IMR-90 (cell line): Measurements from ENCODE around the gene TMEM260. TPM values are rescaled to one million over a fixed set of nuclear protein-coding genes. Genes with fewer than 3 reads are reported as not detected.

ENCODE experiments used
- ATAC-seq: fragments of 200-7000 bp; cut with Tn5 transposase; 2 replicates; pipeline ENCODE4 v1.9.1; 2020; ENCODE audit warnings: low read depth, mild to moderate bottlenecking, moderate library complexity
- BruUV-seq: library from RNA; stranded (reverse); fragments of 400-500 nt; replicated peaks from 2 replicates; lab custom pipeline; 2021; lab: Mats Ljungman, UMichigan
- CTCF ChIA-PET: fragments of 300-600 bp; formaldehyde crosslinking; extraction: SDS; loops from one replicate; lab custom pipeline; 2021; ENCODE audit warnings: antibody characterized with exemption; lab: Yijun Ruan, JAX
- POLR2A ChIA-PET: fragments of 300-600 bp; sonication (Branson Sonifier 250); formaldehyde crosslinking; loops from one replicate; lab custom pipeline; 2022; ENCODE audit warnings: antibody characterized with exemption; ENCODE audit not compliant: unreplicated experiment; lab: Charles Lee
- DNase-seq: peaks from one replicate; pipeline ENCODE4 v3.0.0; 2013
- H2AFZ ChIP-seq: replicated peaks from 2 replicates; pipeline ENCODE3; 2013; ENCODE audit warnings: low read length, mild to moderate bottlenecking; ENCODE audit not compliant: poor library complexity
- H2AK5ac ChIP-seq: 2 replicates; pipeline ENCODE4 v1.6.1; 2013; ENCODE audit warnings: low read depth, low read length, inconsistent platforms
- H2AK9ac ChIP-seq: replicated peaks from 2 replicates; pipeline ENCODE3; 2013; ENCODE audit warnings: mild to moderate bottlenecking, low read depth, low read length, moderate library complexity; ENCODE audit not compliant: poor library complexity
- H2BK120ac ChIP-seq: 2 replicates; pipeline ENCODE4 v1.6.1; 2013; ENCODE audit warnings: low read depth, low read length, inconsistent platforms
- H2BK15ac ChIP-seq: 3 replicates; pipeline ENCODE4 v1.6.1; 2013; ENCODE audit warnings: low read depth, low read length, inconsistent platforms
- H2BK20ac ChIP-seq: 2 replicates; pipeline ENCODE4 v1.6.1; 2013; ENCODE audit warnings: low read depth, mild to moderate bottlenecking, inconsistent platforms, low read length, moderate library complexity
- H2BK5ac ChIP-seq: 2 replicates; pipeline ENCODE4 v1.6.1; 2013; ENCODE audit warnings: mild to moderate bottlenecking, low read depth, low read length, inconsistent platforms; ENCODE audit not compliant: poor library complexity, severe bottlenecking
- H3K14ac ChIP-seq: replicated peaks from 2 replicates; pipeline ENCODE4 v1.6.1; 2013; ENCODE audit warnings: low read depth, low read length, inconsistent platforms
- H3K18ac ChIP-seq: 2 replicates; pipeline ENCODE4 v1.6.1; 2013; ENCODE audit warnings: low read depth, low read length, control low read depth
- H3K23ac ChIP-seq: 2 replicates; pipeline ENCODE4 v1.6.1; 2013; ENCODE audit warnings: low read depth, low read length, inconsistent platforms
- H3K27ac ChIP-seq: 2 replicates; pipeline ENCODE4 v1.5.1; 2013; ENCODE audit warnings: mild to moderate bottlenecking, control low read depth, low read length; ENCODE audit not compliant: insufficient read depth
- H3K27me3 ChIP-seq: 2 replicates; pipeline ENCODE4 v1.6.1; 2013; ENCODE audit warnings: low read length; ENCODE audit not compliant: control insufficient read depth, insufficient read depth
- H3K36me3 ChIP-seq: 2 replicates; pipeline ENCODE4 v1.6.1; 2013; ENCODE audit warnings: low read length, mixed read lengths; ENCODE audit not compliant: control insufficient read depth, insufficient read depth
- H3K4ac ChIP-seq: 2 replicates; pipeline ENCODE4 v1.6.1; 2013; ENCODE audit warnings: low read depth, low read length, inconsistent platforms
- H3K4me1 ChIP-seq: 2 replicates; pipeline ENCODE4 v1.6.1; 2013; ENCODE audit warnings: low read length, mixed read lengths; ENCODE audit not compliant: control insufficient read depth, insufficient read depth
- H3K4me2 ChIP-seq: 2 replicates; pipeline ENCODE4 v1.6.1; 2013; ENCODE audit warnings: low read depth, mild to moderate bottlenecking, control low read depth, low read length, moderate library complexity
- H3K4me3 ChIP-seq: 2 replicates; pipeline ENCODE4 v1.5.1; 2013; ENCODE audit warnings: low read depth, mild to moderate bottlenecking, control low read depth, low read length, moderate library complexity; ENCODE audit not compliant: insufficient read depth
- H3K56ac ChIP-seq: 2 replicates; pipeline ENCODE4 v1.6.1; 2013; ENCODE audit warnings: low read length, inconsistent platforms; ENCODE audit not compliant: insufficient read depth; ENCODE audit errors: extremely low read depth
- H3K79me1 ChIP-seq, 2 experiments: 2 replicates each; pipeline ENCODE4 v1.6.1; 2013; ENCODE audit warnings: low read length in 2 of 2, inconsistent platforms in 1 of 2, low read depth in 1 of 2
- H3K9ac ChIP-seq: 2 replicates; pipeline ENCODE4 v1.6.1; 2013; ENCODE audit warnings: low read depth, low read length, control low read depth
- H3K9me1 ChIP-seq: 2 replicates; pipeline ENCODE4 v1.6.1; 2013; ENCODE audit warnings: low read length, inconsistent platforms; ENCODE audit not compliant: insufficient read depth
- H3K9me3 ChIP-seq: 2 replicates; pipeline ENCODE4 v1.6.1; 2013; ENCODE audit warnings: low read length; ENCODE audit not compliant: control insufficient read depth, insufficient read depth
- H4K20me1 ChIP-seq: 2 replicates; pipeline ENCODE4 v1.6.1; 2013; ENCODE audit warnings: low read length, inconsistent platforms; ENCODE audit not compliant: insufficient read depth
- H4K5ac ChIP-seq: 2 replicates; pipeline ENCODE4 v1.6.1; 2013; ENCODE audit warnings: mild to moderate bottlenecking, low read depth, low read length, control low read depth
- H4K8ac ChIP-seq, 2 experiments: 2 replicates each; pipeline ENCODE4 v1.6.1; 2013; ENCODE audit warnings: low read depth in 2 of 2, low read length in 2 of 2, control low read depth in 1 of 2, inconsistent platforms in 1 of 2
- H4K91ac ChIP-seq: 2 replicates; pipeline ENCODE4 v1.6.1; 2013; ENCODE audit warnings: low read depth, low read length, inconsistent platforms; ENCODE audit not compliant: insufficient read depth
- BHLHE40 ChIP-seq: fragments of 150-350 bp; IDR thresholded peaks from 2 replicates; pipeline ENCODE4 v1.6.1; 2016; ENCODE audit warnings: mild to moderate bottlenecking, low read depth, low read length
- CEBPB ChIP-seq: IDR thresholded peaks from 2 replicates; pipeline ENCODE4 v1.6.1; 2012; ENCODE audit warnings: low read depth, low read length, improper control_type of control experiment
- CHD1 ChIP-seq: IDR thresholded peaks from 2 replicates; pipeline ENCODE4 v1.6.1; 2012; ENCODE audit warnings: low read depth, low read length, improper control_type of control experiment
- CTCF ChIP-seq: conservative IDR thresholded peaks from 2 replicates; pipeline ENCODE4 v1.5.1; 2012; ENCODE audit warnings: mild to moderate bottlenecking, low read depth, low read length, improper control_type of control experiment
- ELK1 ChIP-seq: fragments of 150-350 bp; IDR thresholded peaks from 2 replicates; pipeline ENCODE4 v1.6.1; 2016; ENCODE audit warnings: low read depth, mild to moderate bottlenecking, low read length, moderate library complexity, borderline replicate concordance
- FOS ChIP-seq: fragments of 150-350 bp; IDR thresholded peaks from 2 replicates; pipeline ENCODE4 v1.6.1; 2016; ENCODE audit warnings: low read depth, low read length
- MAFK ChIP-seq: IDR thresholded peaks from 2 replicates; pipeline ENCODE4 v1.6.1; 2012; ENCODE audit warnings: low read depth, low read length, improper control_type of control experiment
- MAZ ChIP-seq: IDR thresholded peaks from 2 replicates; pipeline ENCODE4 v1.6.1; 2012; ENCODE audit warnings: low read depth, mild to moderate bottlenecking, low read length, improper control_type of control experiment, moderate library complexity, borderline replicate concordance
- MXI1 ChIP-seq: IDR thresholded peaks from 2 replicates; pipeline ENCODE4 v1.6.1; 2012; ENCODE audit warnings: low read depth, mild to moderate bottlenecking, low read length, moderate library complexity, borderline replicate concordance
- NFE2L2 ChIP-seq: fragments of 150-350 bp; IDR thresholded peaks from 2 replicates; pipeline ENCODE4 v1.6.1; 2016; ENCODE audit warnings: low read depth, mild to moderate bottlenecking, low read length
- POLR2A ChIP-seq: IDR thresholded peaks from 2 replicates; pipeline ENCODE4 v1.6.1; 2012; ENCODE audit warnings: mild to moderate bottlenecking, low read depth, low read length
- RAD21 ChIP-seq: IDR thresholded peaks from 2 replicates; pipeline ENCODE4 v1.6.1; 2012; ENCODE audit warnings: low read length, improper control_type of control experiment
- RCOR1 ChIP-seq: IDR thresholded peaks from 2 replicates; pipeline ENCODE4 v1.6.1; 2012; ENCODE audit warnings: mild to moderate bottlenecking, low read length, improper control_type of control experiment; ENCODE audit not compliant: insufficient replicate concordance
- RFX5 ChIP-seq: IDR thresholded peaks from 2 replicates; pipeline ENCODE4 v1.8.0; 2012; ENCODE audit warnings: low read depth, mild to moderate bottlenecking, low read length, moderate library complexity
- SMC3 ChIP-seq: fragments of 150-350 bp; IDR thresholded peaks from 2 replicates; pipeline ENCODE4 v1.6.1; 2016; ENCODE audit warnings: low read depth, mild to moderate bottlenecking, antibody characterized with exemption, low read length, moderate library complexity
- USF2 ChIP-seq: fragments of 150-350 bp; IDR thresholded peaks from 2 replicates; pipeline ENCODE4 v1.6.1; 2017; ENCODE audit warnings: mild to moderate bottlenecking, antibody characterized with exemption, low read length, low read depth
- WGBS, 2 experiments: methylation state at CpG; one replicate each; pipeline versions ENCODE4 v1.1.5 to v1.1.7; 2013; ENCODE audit warnings: missing lambda C conversion rate in 2 of 2; ENCODE audit not compliant: insufficient read length in 1 of 2; ENCODE audit errors: extremely low coverage in 2 of 2; 5-methylcytosine and 5-hydroxymethylcytosine counted together
- dilution Hi-C: fragments of 300-500 bp; cut with HindIII; formaldehyde crosslinking; loops from one replicate; pipeline ENCODE4 v1.14.3; 2018; ENCODE audit warnings: low sequenced_read_pairs; ENCODE audit not compliant: unreplicated experiment
- in situ Hi-C: fragments of 300-500 bp; cut with MboI; formaldehyde crosslinking; loops from 3 replicates; pipeline ENCODE4 v1.14.3; 2019; ENCODE audit warnings: low sequenced_read_pairs, inconsistent platforms, mixed read lengths
- intact Hi-C: fragments of 100-400 bp; cut with micrococcal nuclease; formaldehyde crosslinking; loops from 2 replicates; pipeline ENCODE4 v1.10.0; 2022
- polyA plus RNA-seq, 3 experiments: library from polyadenylated mRNA; depleted of rRNA; stranded (reverse); fragments of >200 nt; gene quantifications; 2 replicates each; pipeline ENCODE4 v1.2.3, GENCODE V29; 2012; ENCODE audit warnings: low replicate concordance in 1 of 3
- total RNA-seq: library from RNA; depleted of rRNA; stranded (reverse); fragments of >200 nt; gene quantifications from 2 replicates; pipeline ENCODE4 v1.2.3, GENCODE V29; 2012

TMEM260 gene
- total and polyA plus RNA-seq, 2 of the 4 experiments (the other 2 are of a cell fraction): 6.4 to 11.5 TPM

- no peak overlapping the region for H2AFZ ChIP-seq
- no peak overlapping the region for H3K4ac ChIP-seq
- 0 out of 4 replicates have a peak, but pooled peaks cover 0 to 2% of the 10 kb centered on the region in 2 experiments for H3K79me1 ChIP-seq
- intact Hi-C loops: no loop called here
- H3K9ac ChIP-seq: no peak overlapping the region
- H2AK5ac ChIP-seq: no peak overlapping the region
- H3K27me3 ChIP-seq: no peaks in the 10 kb centered on the region
- no TSS peak for BruUV-seq
- H2BK120ac ChIP-seq: no peak overlapping the region
- DNase-seq: no peak
- no peak overlapping the region for H2BK20ac ChIP-seq
- H3K4me1 ChIP-seq: no peaks in the 10 kb centered on the region
- no peak overlapping the region for H3K56ac ChIP-seq
- H3K23ac ChIP-seq: no peak overlapping the region
- no peak overlapping the region for H4K5ac ChIP-seq
- peaks cover 3% of the 10 kb centered on the region; the same call in 1 of the 2 replicates for H3K36me3 ChIP-seq
- dilution Hi-C loops: no loop called here
- H3K9me1 ChIP-seq: no peaks in the 10 kb centered on the region
- H3K4me3 ChIP-seq: no peak overlapping the region
- no peak overlapping the region for H3K18ac ChIP-seq
- H2BK15ac ChIP-seq: no peak overlapping the region
- H3K9me3 ChIP-seq: no peaks in the 10 kb centered on the region
- H4K91ac ChIP-seq: no peak overlapping the region
- no peak overlapping the region for H2BK5ac ChIP-seq
- WGBS, 2 experiments: no CpG with 5 or more reads among the region's 5 CpGs
- ATAC-seq: no peak
- no peak overlapping the region for H3K4me2 ChIP-seq
- H3K27ac ChIP-seq: no peak overlapping the region
- H4K8ac ChIP-seq: no peak overlapping the region
- ChIA-PET POLR2A (no interaction called here), CTCF (interaction anchor here (3.5 kb wide), 1 partner anchor 11 kb away, joined by 12 read pairs; the partner anchor contains the start of gene TMEM260)
- H4K20me1 ChIP-seq: no peaks in the 10 kb centered on the region
- no peak overlapping the region for H2AK9ac ChIP-seq
- in situ Hi-C loops: no loop called here
- no peak for TF ChIP-seq USF2
- TF ChIP-seq SMC3: no peak
- no peak for TF ChIP-seq CHD1
- no peak for TF ChIP-seq FOS
- TF ChIP-seq MXI1: no peak
- no peak for TF ChIP-seq CTCF
- TF ChIP-seq RAD21: no peak
- no peak for TF ChIP-seq MAFK
- TF ChIP-seq NFE2L2: no peak
- TF ChIP-seq ELK1: no peak
- no peak for TF ChIP-seq CEBPB
- no peak for TF ChIP-seq MAZ
- no peak for TF ChIP-seq BHLHE40
- no peak for TF ChIP-seq RFX5
- TF ChIP-seq POLR2A: no peak
- TF ChIP-seq RCOR1: no peak
- no peak overlapping the region for H3K14ac ChIP-seq
These were observed 10.9 kb downstream of the TMEM260 start for GRCh38 chr14:56590535-56590960.
